Lower lobe of right lung (tissue), 2 donors: ENCODE results near the gene UTS2B. TPM values are rescaled to one million over a fixed set of nuclear protein-coding genes. Genes with fewer than 3 reads are reported as not detected.

ENCODE experiments used
- ATAC-seq, 2 donors: fragments of 200-7000 bp; cut with Tn5 transposase; one replicate each; pipeline ENCODE4 v1.9.1; 2020 to 2022; ENCODE audit warnings: mild to moderate bottlenecking in 2 of 2, moderate library complexity in 2 of 2
- DNase-seq: peaks from one replicate; pipeline ENCODE4 v3.0.0-alpha.2; 2020
- H3K27ac ChIP-seq: fragments of 200-600 bp; one replicate; pipeline ENCODE4 v1.8.0; 2022
- H3K27me3 ChIP-seq: fragments of 200-600 bp; one replicate; pipeline ENCODE4 v1.8.0; 2022; ENCODE audit warnings: low read depth
- H3K36me3 ChIP-seq: fragments of 200-600 bp; one replicate; pipeline ENCODE4 v1.8.0; 2022; ENCODE audit warnings: mild to moderate bottlenecking
- H3K4me1 ChIP-seq: fragments of 200-600 bp; one replicate; pipeline ENCODE4 v1.8.0; 2022
- H3K4me3 ChIP-seq: fragments of 200-600 bp; one replicate; pipeline ENCODE4 v1.8.0; 2022; ENCODE audit warnings: mild to moderate bottlenecking
- H3K9me3 ChIP-seq: fragments of 200-600 bp; one replicate; pipeline ENCODE4 v1.8.0; 2022
- intact Hi-C: fragments of 100-400 bp; cut with DNase I; formaldehyde crosslinking; loops from one replicate; pipeline ENCODE4 v1.11.0; 2022
- total RNA-seq: library from RNA; stranded (reverse); fragmentation: NEBNext Ultra II Directional; extraction: Animal tissue kit (Norgen Biotek cat#: 25700); gene quantifications from one replicate; pipeline ENCODE4 v1.2.1, GENCODE V29; 2021
- TF ChIP-seq, protein P1 (sequence below): fragments of 200-600 bp; IDR thresholded peaks from one replicate; pipeline ENCODE4 v1.8.0; 2022; ENCODE audit warnings: antibody characterized with exemption, mild to moderate bottlenecking
- donor health status: DM: no; HTN: yes; CAD: no; lungs with severe emphysema.

The UTS2B gene
- total RNA-seq, 1 donor from 2014 or later = 0.44 TPM

DNA sequence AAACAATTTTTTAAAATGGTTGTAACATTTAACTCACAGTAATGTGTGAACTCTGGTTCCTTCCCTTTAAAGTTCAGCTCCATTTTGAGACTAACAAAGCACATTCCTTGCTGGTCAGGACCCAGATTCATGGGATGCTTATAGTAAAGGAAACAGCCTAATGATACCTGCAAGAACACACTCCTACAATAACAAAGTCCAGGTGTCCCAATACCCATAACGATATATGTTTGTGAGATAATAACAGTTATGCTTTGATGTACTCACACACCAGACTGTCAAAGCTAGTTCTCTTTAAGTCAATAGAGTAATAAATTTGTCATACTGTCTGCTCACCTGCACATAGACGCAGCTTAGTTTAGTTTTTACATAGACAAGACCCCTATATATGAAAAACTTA is 17.0 kb downstream of the UTS2B start:
- no peaks in the 10 kb centered on the region for H3K9me3 ChIP-seq
- H3K36me3 ChIP-seq = no peaks in the 10 kb centered on the region
- no peaks in the 10 kb centered on the region for H3K27me3 ChIP-seq
- ATAC-seq (no peak), DNase-seq (no peak)
- no peak overlapping the region for H3K27ac ChIP-seq
- H3K4me1 ChIP-seq = no peaks in the 10 kb centered on the region
- no peak overlapping the region for H3K4me3 ChIP-seq
- intact Hi-C loops = no loop called here
- TF ChIP-seq, protein P1, sequence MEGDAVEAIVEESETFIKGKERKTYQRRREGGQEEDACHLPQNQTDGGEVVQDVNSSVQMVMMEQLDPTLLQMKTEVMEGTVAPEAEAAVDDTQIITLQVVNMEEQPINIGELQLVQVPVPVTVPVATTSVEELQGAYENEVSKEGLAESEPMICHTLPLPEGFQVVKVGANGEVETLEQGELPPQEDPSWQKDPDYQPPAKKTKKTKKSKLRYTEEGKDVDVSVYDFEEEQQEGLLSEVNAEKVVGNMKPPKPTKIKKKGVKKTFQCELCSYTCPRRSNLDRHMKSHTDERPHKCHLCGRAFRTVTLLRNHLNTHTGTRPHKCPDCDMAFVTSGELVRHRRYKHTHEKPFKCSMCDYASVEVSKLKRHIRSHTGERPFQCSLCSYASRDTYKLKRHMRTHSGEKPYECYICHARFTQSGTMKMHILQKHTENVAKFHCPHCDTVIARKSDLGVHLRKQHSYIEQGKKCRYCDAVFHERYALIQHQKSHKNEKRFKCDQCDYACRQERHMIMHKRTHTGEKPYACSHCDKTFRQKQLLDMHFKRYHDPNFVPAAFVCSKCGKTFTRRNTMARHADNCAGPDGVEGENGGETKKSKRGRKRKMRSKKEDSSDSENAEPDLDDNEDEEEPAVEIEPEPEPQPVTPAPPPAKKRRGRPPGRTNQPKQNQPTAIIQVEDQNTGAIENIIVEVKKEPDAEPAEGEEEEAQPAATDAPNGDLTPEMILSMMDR = no peak

DNA sequence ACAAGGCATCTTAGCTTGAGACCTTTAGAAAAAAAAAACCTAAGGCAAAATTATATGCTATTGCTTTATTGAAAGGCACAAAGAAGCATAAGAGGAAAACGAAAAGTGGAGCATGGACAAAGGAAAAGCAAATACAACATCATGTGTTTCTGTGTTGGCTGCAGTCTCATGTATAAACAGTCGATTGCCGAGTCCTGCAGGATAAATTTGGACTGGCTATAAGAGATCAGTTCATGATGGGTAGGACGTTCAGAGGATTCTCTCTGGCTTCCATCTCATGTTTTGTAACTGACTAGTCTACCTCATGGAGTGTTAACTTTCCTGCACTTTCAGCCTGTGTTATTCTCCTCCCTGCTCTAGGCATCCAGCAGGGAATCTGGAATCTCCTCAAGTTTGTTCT is 23.0 kb downstream of the UTS2B start:
- no peaks in the 10 kb centered on the region for H3K4me1 ChIP-seq
- no peak overlapping the region for H3K4me3 ChIP-seq
- H3K9me3 ChIP-seq = no peaks in the 10 kb centered on the region
- ATAC-seq = no peak
- no peak for DNase-seq
- H3K27me3 ChIP-seq = no peaks in the 10 kb centered on the region
- intact Hi-C loops = no loop called here
- H3K27ac ChIP-seq = no peak overlapping the region
- TF ChIP-seq, protein P1 = no peak
- no peaks in the 10 kb centered on the region for H3K36me3 ChIP-seq

DNA sequence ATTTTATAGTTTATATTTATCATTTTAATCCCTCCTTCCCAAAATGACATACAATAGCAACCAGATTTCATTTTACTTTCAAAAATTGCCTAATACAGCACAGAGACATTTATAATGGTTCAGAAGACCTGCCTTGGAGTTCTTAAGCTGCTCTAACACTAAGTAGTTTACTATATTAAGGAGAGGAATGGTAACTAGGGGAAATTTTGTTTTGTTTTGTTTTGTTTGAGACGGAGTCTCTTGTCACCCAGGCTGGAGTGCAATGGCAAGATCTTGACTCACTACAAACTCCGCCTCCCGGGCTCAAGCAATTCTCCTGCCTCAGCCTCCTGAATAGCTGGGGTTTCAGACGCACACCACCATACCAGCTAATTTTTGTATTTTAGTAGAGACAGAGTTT is 23.9 kb downstream of the UTS2B start:
- TF ChIP-seq, protein P1 = no peak
- intact Hi-C loops = no loop called here
- no peak for ATAC-seq
- no peak overlapping the region for H3K27ac ChIP-seq
- H3K9me3 ChIP-seq = no peaks in the 10 kb centered on the region
- no peaks in the 10 kb centered on the region for H3K4me1 ChIP-seq
- no peaks in the 10 kb centered on the region for H3K36me3 ChIP-seq
- no peak overlapping the region for H3K4me3 ChIP-seq
- H3K27me3 ChIP-seq = no peaks in the 10 kb centered on the region
- no peak for DNase-seq

DNA sequence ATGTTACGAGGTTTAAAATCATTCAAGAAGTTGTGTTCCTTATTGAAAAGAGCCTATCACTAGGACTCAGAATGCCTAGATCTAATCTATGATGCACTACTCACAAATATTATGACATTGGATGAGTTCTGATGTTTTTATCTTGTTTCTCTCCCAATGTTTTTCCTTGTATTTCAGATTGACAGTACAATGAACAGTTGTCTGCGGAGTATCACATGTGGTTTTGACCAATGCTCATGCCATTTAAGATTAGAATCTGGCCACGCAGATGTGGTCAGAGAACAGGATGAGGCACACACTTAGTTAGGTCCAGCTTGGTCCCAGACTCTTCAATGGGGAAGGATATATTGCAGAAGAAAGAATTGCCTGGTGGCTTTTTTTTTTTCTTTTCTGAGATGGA is 26.7 kb downstream of the UTS2B start:
- no peaks in the 10 kb centered on the region for H3K36me3 ChIP-seq

DNA sequence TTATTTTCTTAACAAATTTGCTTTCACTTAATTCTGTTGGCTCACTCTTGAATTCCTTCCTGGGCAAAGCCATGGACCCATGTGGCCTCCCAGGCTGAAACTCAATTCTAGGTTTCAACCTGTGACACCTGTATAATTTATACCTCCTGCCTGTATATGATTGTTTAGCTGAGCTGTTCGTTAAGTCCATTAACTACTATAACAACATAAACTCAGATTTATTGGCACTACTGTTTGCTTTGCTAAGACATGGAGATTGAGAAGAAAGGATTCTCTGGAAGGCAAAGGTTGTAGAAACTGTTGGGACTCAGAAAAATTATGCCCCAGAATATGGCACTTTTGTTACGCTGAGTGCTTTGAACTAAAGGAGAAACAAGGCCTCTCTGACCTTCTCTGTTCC is 27.9 kb downstream of the UTS2B start:
- Histone ChIP-seq H3K4me3 (no peak overlapping the region), H3K9me3 (no peaks in the 10 kb centered on the region), H3K27me3 (no peaks in the 10 kb centered on the region), H3K4me1 (no peaks in the 10 kb centered on the region), H3K36me3 (no peaks in the 10 kb centered on the region), H3K27ac (no peak overlapping the region)
- ATAC-seq (no peak), DNase-seq (no peak)
- intact Hi-C loops = no loop called here
- TF ChIP-seq, protein P1 = no peak

More for the DNA sequence above, 26.7 kb downstream of the UTS2B start:
- intact Hi-C loops = no loop called here
- DNase-seq (no peak), ATAC-seq (no peak)
- TF ChIP-seq, protein P1 = no peak
- Histone ChIP-seq H3K27ac (no peak overlapping the region), H3K4me1 (no peaks in the 10 kb centered on the region), H3K4me3 (no peak overlapping the region), H3K27me3 (no peaks in the 10 kb centered on the region), H3K9me3 (no peaks in the 10 kb centered on the region)

DNA sequence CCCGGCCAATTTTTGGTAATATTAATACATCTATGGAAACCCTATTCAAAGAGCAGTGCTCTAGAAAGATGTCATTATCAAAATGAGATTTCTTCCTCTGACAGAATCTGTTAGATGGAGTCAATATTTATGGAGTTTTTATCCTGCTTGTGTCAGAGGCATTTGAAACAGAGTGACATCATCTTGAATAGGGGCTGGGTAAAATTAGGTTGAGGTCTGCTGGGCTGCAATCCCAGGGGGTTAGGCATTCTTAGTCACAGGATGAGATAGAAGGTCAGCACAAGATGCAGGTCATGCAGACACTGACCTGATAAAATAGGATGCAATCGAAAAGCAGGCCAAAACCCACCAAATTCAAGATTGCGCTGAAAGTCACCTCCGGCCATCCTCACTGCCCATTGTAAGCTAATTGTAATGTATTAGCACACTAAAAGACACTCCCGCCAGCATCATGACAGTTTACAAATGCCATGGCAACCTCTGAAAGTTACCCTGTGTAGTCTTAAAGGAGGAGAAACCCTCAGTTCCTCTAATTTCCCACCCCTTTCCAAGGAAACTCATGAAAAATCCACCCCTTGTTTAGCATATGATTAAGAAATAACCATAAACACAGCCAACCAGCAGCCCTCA is 28.4 kb downstream of the UTS2B start:
- intact Hi-C loops = no loop called here
- H3K4me3 ChIP-seq = no peak overlapping the region
- H3K9me3 ChIP-seq = no peaks in the 10 kb centered on the region
- no peaks in the 10 kb centered on the region for H3K4me1 ChIP-seq
- no peak for DNase-seq
- H3K27ac ChIP-seq = no peak overlapping the region
- no peaks in the 10 kb centered on the region for H3K27me3 ChIP-seq
- H3K36me3 ChIP-seq = no peaks in the 10 kb centered on the region
- TF ChIP-seq, protein P1 = no peak
- no peak for ATAC-seq
